ENCODE data around the gene SFSWAP. TPM values are rescaled to one million over a fixed set of nuclear protein-coding genes. Genes with fewer than 3 reads are reported as not detected.
"Not testable (repeated sequence)": the region's sequence is repeated elsewhere in the genome, so short reads cannot be mapped to it uniquely, and the experiment has no call there.

The SFSWAP gene
- total RNA-seq, 1 experiment from 2014 or later = 48.1 TPM

DNA sequence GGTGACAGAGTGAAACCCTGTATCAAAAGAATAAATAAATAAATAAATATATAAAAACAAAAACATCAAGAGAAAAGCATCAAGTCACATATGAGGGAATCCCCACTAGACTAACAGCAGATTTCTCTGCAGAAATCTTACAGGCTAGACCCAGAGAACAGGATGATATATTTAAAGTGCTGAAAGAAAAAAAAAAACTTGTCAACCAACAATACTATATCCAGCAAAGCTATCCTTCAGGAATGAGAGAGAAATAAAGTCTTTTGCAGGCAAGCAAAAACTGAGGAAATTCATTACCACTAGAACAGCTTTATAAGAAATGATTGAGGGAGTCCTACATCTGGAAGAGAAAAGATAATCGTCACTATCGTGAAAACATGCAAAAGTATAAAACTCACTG, 6.4 kb upstream of the SFSWAP start:
- TF ChIP-seq, protein P1, sequence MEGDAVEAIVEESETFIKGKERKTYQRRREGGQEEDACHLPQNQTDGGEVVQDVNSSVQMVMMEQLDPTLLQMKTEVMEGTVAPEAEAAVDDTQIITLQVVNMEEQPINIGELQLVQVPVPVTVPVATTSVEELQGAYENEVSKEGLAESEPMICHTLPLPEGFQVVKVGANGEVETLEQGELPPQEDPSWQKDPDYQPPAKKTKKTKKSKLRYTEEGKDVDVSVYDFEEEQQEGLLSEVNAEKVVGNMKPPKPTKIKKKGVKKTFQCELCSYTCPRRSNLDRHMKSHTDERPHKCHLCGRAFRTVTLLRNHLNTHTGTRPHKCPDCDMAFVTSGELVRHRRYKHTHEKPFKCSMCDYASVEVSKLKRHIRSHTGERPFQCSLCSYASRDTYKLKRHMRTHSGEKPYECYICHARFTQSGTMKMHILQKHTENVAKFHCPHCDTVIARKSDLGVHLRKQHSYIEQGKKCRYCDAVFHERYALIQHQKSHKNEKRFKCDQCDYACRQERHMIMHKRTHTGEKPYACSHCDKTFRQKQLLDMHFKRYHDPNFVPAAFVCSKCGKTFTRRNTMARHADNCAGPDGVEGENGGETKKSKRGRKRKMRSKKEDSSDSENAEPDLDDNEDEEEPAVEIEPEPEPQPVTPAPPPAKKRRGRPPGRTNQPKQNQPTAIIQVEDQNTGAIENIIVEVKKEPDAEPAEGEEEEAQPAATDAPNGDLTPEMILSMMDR (conservative IDR thresholded peaks at IDR 0.05) = no peak
- Histone ChIP-seq H3K9me3 (ENCODE audit: control insufficient read depth, low read depth, low read length) (no peaks in the 10 kb centered on the region), H4K8ac (replicated peaks; ENCODE audit: insufficient read length, low read depth, low read length) (no peak overlapping the region), H2AK5ac (ENCODE audit: insufficient read length, low read length) (no peak overlapping the region), H2AFZ (ENCODE audit: low read length) (no peak overlapping the region), H3K23me2 (ENCODE audit: insufficient read length, low read depth, low read length, poor library complexity, severe bottlenecking) (no peaks in the 10 kb centered on the region), H3K9ac (ENCODE audit: extremely low read depth, insufficient read length, low read length) (no peak overlapping the region), H3K79me2 (ENCODE audit: insufficient read depth, low read length) (no peaks in the 10 kb centered on the region), H3T11ph (ENCODE audit: low read length) (no peak overlapping the region), H4K20me1 (ENCODE audit: control insufficient read depth, insufficient read depth, insufficient read length) (no peaks in the 10 kb centered on the region), H3K4ac (ENCODE audit: low read depth, low read length) (no peak overlapping the region), H2BK5ac (ENCODE audit: insufficient read length, low read length) (no peak overlapping the region), H2BK120ac (ENCODE audit: low read depth, low read length, poor library complexity, severe bottlenecking) (no peak overlapping the region), H2BK20ac (ENCODE audit: low read depth, low read length, poor library complexity, severe bottlenecking) (no peak overlapping the region), H3K27ac (ENCODE audit: insufficient read length, low read depth, low read length) (no peak overlapping the region), H3K14ac (ENCODE audit: insufficient read depth, low read length) (no peak overlapping the region), H3K23ac (ENCODE audit: insufficient read length, low read depth, low read length) (no peak overlapping the region), H3K18ac (ENCODE audit: insufficient read length, low read depth, low read length) (no peak overlapping the region), H3K56ac (ENCODE audit: insufficient read length, low read depth, low read length) (no peak overlapping the region), H3K79me1 (ENCODE audit: insufficient read depth, low read depth, low read length, poor library complexity, severe bottlenecking) (no peaks in the 10 kb centered on the region), H3K4me2 (ENCODE audit: insufficient read depth, insufficient read length, low read length) (no peak overlapping the region), H2BK12ac (ENCODE audit: insufficient read length, low read depth, low read length) (no peak overlapping the region), H3K4me1 (ENCODE audit: insufficient read depth, low read length) (no peaks in the 10 kb centered on the region), H4K91ac (ENCODE audit: insufficient read length, low read depth, low read length) (no peak overlapping the region), H2BK15ac (ENCODE audit: low read depth, low read length) (no peak overlapping the region), H3K27me3 (ENCODE audit: insufficient read depth, low read length) (no peaks in the 10 kb centered on the region), H4K5ac (ENCODE audit: insufficient read length, low read depth, low read length) (no peak overlapping the region)
- peaks cover 16 to 20% of the 10 kb centered on the region in 2 experiments for H3K9me3 Mint-ChIP-seq
- H3K27me3 Mint-ChIP-seq (ENCODE audit: low read depth) = peaks cover 13% of the 10 kb centered on the region
- no peaks in the 10 kb centered on the region; a peak in 1 of 4 replicates for H3K4me1 Mint-ChIP-seq
- DNase-seq = no peak
- peaks cover 0 to 3% (median 2%) of the 10 kb centered on the region in 3 experiments; a peak in 1 of 7 replicates for H3K36me3 Mint-ChIP-seq (ENCODE audit: insufficient read depth in 1 of 3, low read depth in 3 of 3)
- no peak overlapping the region for H3K4me3 Mint-ChIP-seq
- WGBS (ENCODE audit: extremely low coverage, insufficient read length, low lambda C conversion rate) = no CpG with 5 or more reads among the region's 2 CpGs
- H3K27ac Mint-ChIP-seq = no peak overlapping the region

DNA sequence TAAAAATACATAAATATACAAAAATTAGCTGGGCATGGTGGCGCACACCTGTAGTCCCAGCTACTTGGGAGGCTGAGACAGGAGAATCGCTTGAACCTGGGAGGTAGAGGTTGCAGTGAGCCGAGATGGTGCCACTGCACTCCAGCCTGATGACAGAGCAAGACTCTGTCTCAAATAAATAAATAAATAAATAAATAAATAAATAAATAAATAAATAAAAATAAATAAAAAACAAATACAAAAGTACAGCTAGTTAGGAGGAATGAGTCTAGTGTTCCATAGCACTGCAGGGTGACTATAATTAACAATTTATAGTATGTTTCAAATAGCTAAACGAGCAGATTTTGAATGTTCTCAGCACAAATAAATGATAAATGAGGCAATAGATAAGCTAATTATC, 4.2 kb upstream of the SFSWAP start:
- not testable (repeated sequence) for H2AFZ ChIP-seq (ENCODE audit: low read length); H4K8ac ChIP-seq (replicated peaks; ENCODE audit: insufficient read length, low read depth, low read length); H3K56ac ChIP-seq (ENCODE audit: insufficient read length, low read depth, low read length); H2BK5ac ChIP-seq (ENCODE audit: insufficient read length, low read length); H4K91ac ChIP-seq (ENCODE audit: insufficient read length, low read depth, low read length); H3K4me1 ChIP-seq (ENCODE audit: insufficient read depth, low read length); H3K27me3 Mint-ChIP-seq (ENCODE audit: low read depth); H2BK120ac ChIP-seq (ENCODE audit: low read depth, low read length, poor library complexity, severe bottlenecking); H3K4me3 Mint-ChIP-seq; H2BK15ac ChIP-seq (ENCODE audit: low read depth, low read length); H3K27me3 ChIP-seq (ENCODE audit: insufficient read depth, low read length); H4K20me1 ChIP-seq (ENCODE audit: control insufficient read depth, insufficient read depth, insufficient read length); H3K4me1 Mint-ChIP-seq; H2BK12ac ChIP-seq (ENCODE audit: insufficient read length, low read depth, low read length); H3K14ac ChIP-seq (ENCODE audit: insufficient read depth, low read length); H3K36me3 Mint-ChIP-seq (ENCODE audit: insufficient read depth in 1 of 3, low read depth in 3 of 3); H3K4me2 ChIP-seq (ENCODE audit: insufficient read depth, insufficient read length, low read length); H4K5ac ChIP-seq (ENCODE audit: insufficient read length, low read depth, low read length); H3K23ac ChIP-seq (ENCODE audit: insufficient read length, low read depth, low read length); H3K9me3 ChIP-seq (ENCODE audit: control insufficient read depth, low read depth, low read length); H3K79me1 ChIP-seq (ENCODE audit: insufficient read depth, low read depth, low read length, poor library complexity, severe bottlenecking); H3K79me2 ChIP-seq (ENCODE audit: insufficient read depth, low read length); H2BK20ac ChIP-seq (ENCODE audit: low read depth, low read length, poor library complexity, severe bottlenecking); H3K27ac ChIP-seq (ENCODE audit: insufficient read length, low read depth, low read length); H3K23me2 ChIP-seq (ENCODE audit: insufficient read length, low read depth, low read length, poor library complexity, severe bottlenecking); H2AK5ac ChIP-seq (ENCODE audit: insufficient read length, low read length); H3K27ac Mint-ChIP-seq; H3K9ac ChIP-seq (ENCODE audit: extremely low read depth, insufficient read length, low read length); H3K4ac ChIP-seq (ENCODE audit: low read depth, low read length); DNase-seq; H3K18ac ChIP-seq (ENCODE audit: insufficient read length, low read depth, low read length); H3T11ph ChIP-seq (ENCODE audit: low read length)
- peaks cover 16 to 26% of the 10 kb centered on the region in 2 experiments for H3K9me3 Mint-ChIP-seq
- no CpG with 5 or more reads among the region's 4 CpGs for WGBS (ENCODE audit: extremely low coverage, insufficient read length, low lambda C conversion rate)

Measured in H9 (cell line).